Spleen (tissue), 11 donors: Measurements from ENCODE around the gene GOSR1. TPM values are rescaled to one million over a fixed set of nuclear protein-coding genes. Genes with fewer than 3 reads are reported as not detected.
A peak's percentile ranks its signal among the peaks of the same experiment; 100 is the strongest.
"Not testable (repeated sequence)": the region's sequence is repeated elsewhere in the genome, so short reads cannot be mapped to it uniquely, and the experiment has no call there.

Source experiments
- DNase-seq: peaks from one replicate; pipeline ENCODE4 v3.0.0-alpha.2; 2020
- H3K27ac ChIP-seq, 8 donors: fragments of 200-600 bp; sonication (generic) in 7 of 8; 1 replicate in 4 of 8; 2 replicates in 4 of 8; pipeline versions ENCODE4 v1.5.0 to v1.8.0; 2016 to 2021; ENCODE audit warnings: inconsistent platforms in 4 of 8, mild to moderate bottlenecking in 4 of 8, moderate library complexity in 1 of 8
- H3K27me3 ChIP-seq, 7 donors: fragments of 200-600 bp; sonication (generic) in 6 of 7; replicated peaks in 1 of 7; 1 replicate in 4 of 7; 2 replicates in 3 of 7; pipeline versions ENCODE4 v1.5.0 to v1.8.0; 2016 to 2021; ENCODE audit warnings: inconsistent platforms in 3 of 7, mild to moderate bottlenecking in 1 of 7
- H3K36me3 ChIP-seq, 6 donors: fragments of 200-600 bp; sonication (generic) in 5 of 6; 1 replicate in 4 of 6; 2 replicates in 2 of 6; pipeline versions ENCODE4 v1.5.0 to v1.8.0; 2016 to 2021; ENCODE audit warnings: inconsistent platforms in 2 of 6
- H3K4me1 ChIP-seq, 6 donors: fragments of 200-600 bp; sonication (generic) in 5 of 6; 1 replicate in 3 of 6; 2 replicates in 3 of 6; pipeline versions ENCODE4 v1.5.0 to v1.8.0; 2016 to 2021; ENCODE audit warnings: inconsistent platforms in 3 of 6
- H3K4me3 ChIP-seq, 8 donors: fragments of 200-600 bp; sonication (generic) in 7 of 8; 1 replicate in 4 of 8; 2 replicates in 4 of 8; pipeline versions ENCODE4 v1.5.0 to v1.8.0; 2016 to 2021; ENCODE audit warnings: inconsistent platforms in 4 of 8, mild to moderate bottlenecking in 4 of 8, moderate library complexity in 2 of 8
- H3K9me3 ChIP-seq, 8 donors: fragments of 200-600 bp; sonication (generic) in 7 of 8; 1 replicate in 4 of 8; 2 replicates in 4 of 8; pipeline versions ENCODE4 v1.5.0 to v1.8.0; 2016 to 2021; ENCODE audit warnings: inconsistent platforms in 4 of 8
- CTCF ChIP-seq, 11 experiments: fragments of 200-600 bp in 7 of 11; fragments of 450-650 bp in 4 of 11; sonication (generic) in 4 of 11; IDR thresholded peaks in 8 of 11; conservative IDR thresholded peaks in 3 of 11; 1 replicate in 7 of 11; 2 replicates in 4 of 11; pipeline versions ENCODE4 v1.4.0 to v1.8.0; 2016 to 2021; ENCODE audit warnings: antibody characterized with exemption in 11 of 11, inconsistent platforms in 4 of 11, mild to moderate bottlenecking in 1 of 11
- POLR2A ChIP-seq, 3 donors: fragments of 450-650 bp; IDR thresholded peaks; one replicate each; pipeline ENCODE4 v1.5.1; 2017; ENCODE audit warnings: antibody characterized with exemption in 3 of 3, mild to moderate bottlenecking in 1 of 3
- POLR2AphosphoS5 ChIP-seq, 3 donors: sonication (generic); formaldehyde crosslinking; IDR thresholded peaks; one replicate each; pipeline ENCODE4 v1.5.1; 2017; ENCODE audit warnings: antibody characterized with exemption in 3 of 3
- WGBS, 5 donors: extraction: QIAGEN DNeasy Blood & Tissue Kit in 3 of 5; methylation state at CpG; one replicate each; pipeline versions ENCODE4 v1.1.5 to v1.1.7; 2013 to 2018; 5-methylcytosine and 5-hydroxymethylcytosine counted together
- intact Hi-C: fragments of 100-400 bp; cut with DNase I; formaldehyde crosslinking; loops from one replicate; pipeline ENCODE4 v1.15.0; 2023; ENCODE audit warnings: low total_unique reads
- polyA plus RNA-seq, 3 donors: library from polyadenylated mRNA; stranded (reverse); fragments of 200-250 nt; gene quantifications; one replicate each; pipeline ENCODE4 v1.2.1, GENCODE V29; 2013
- total RNA-seq, 7 donors: library from RNA; depleted of rRNA in 3 of 7; stranded (reverse); fragments of >200 nt in 3 of 7; fragmentation: NEBNext Ultra II Directional in 4 of 7; extraction: Animal tissue kit (Norgen Biotek cat#: 25700) in 4 of 7; gene quantifications; one replicate each; pipeline versions ENCODE4 v1.1.0 to v1.2.1, GENCODE V29; 2016 to 2021
- donor health status: healthy with polysubstance abuse.
- donor health status: DM: no; HTN: no; CAD: no; lungs with moderate emphysema.
- donor health status: DM: no; HTN: no; CAD: no.
- donor health status: Bipolar disorder and iron deficiency.
- donor health status: healthy.
- donor health status: DM: no; HTN: no; CAD: no.
- donor health status: DM: yes; HTN: yes; CAD: no.

GOSR1 gene
- total and polyA plus RNA-seq, 10 donors = 10.8 to 56.6 (median 48.4) TPM

GRCh38 chr17:30552994-30553566, 75.9 kb downstream of the GOSR1 start:
- no peaks in the 10 kb centered on the region for H3K27me3 ChIP-seq
- H3K4me1 ChIP-seq = peaks cover 0 to 26% (median 16%) of the 10 kb centered on the region in 6 donors
- WGBS, 5 donors = 92 to 100% (median 96%) methylated on average over 6 to 10 of the region's 10 CpGs
- TF ChIP-seq CTCF (IDR thresholded peaks at IDR 0.05 in 8 of 11, conservative IDR thresholded peaks at IDR 0.05 in 3 of 11) (no peak), POLR2A (IDR thresholded peaks at IDR 0.05) (no peak), POLR2AphosphoS5 (IDR thresholded peaks at IDR 0.05) (no peak)
- H3K36me3 ChIP-seq = no peaks in the 10 kb centered on the region
- intact Hi-C loops = no loop called here
- H3K9me3 ChIP-seq = no peaks in the 10 kb centered on the region
- no peak for DNase-seq
- no peak overlapping the region for H3K4me3 ChIP-seq
- H3K27ac ChIP-seq = no peak overlapping the region

GRCh38 chr17:30553823-30554440, 76.7 kb downstream of the GOSR1 start:
- WGBS, 5 donors = 91 to 100% (median 99%) methylated on average over 4 of the region's 4 CpGs
- H3K9me3 ChIP-seq, H3K27me3 ChIP-seq, H3K4me3 ChIP-seq, intact Hi-C loops, H3K27ac ChIP-seq, H3K36me3 ChIP-seq, DNase-seq: not testable (repeated sequence)
- peaks cover 0 to 26% (median 16%) of the 10 kb centered on the region in 6 donors for H3K4me1 ChIP-seq

- no peak overlapping the region for H3K27ac ChIP-seq
- H3K36me3 ChIP-seq = no peaks in the 10 kb centered on the region
- no peaks in the 10 kb centered on the region for H3K27me3 ChIP-seq
- no peak for TF ChIP-seq POLR2AphosphoS5 (IDR thresholded peaks at IDR 0.05)
- TF ChIP-seq POLR2A (IDR thresholded peaks at IDR 0.05) = no peak
- peak in 2 of 11 experiments; percentile 9 to 19 for TF ChIP-seq CTCF (IDR thresholded peaks at IDR 0.05 in 8 of 11, conservative IDR thresholded peaks at IDR 0.05 in 3 of 11)
- H3K4me3 ChIP-seq = no peak overlapping the region
- peaks cover 0 to 19% (median 16%) of the 10 kb centered on the region in 6 donors for H3K4me1 ChIP-seq
- 77 to 85% (median 83%) methylated on average over 12 to 20 of the region's 20 CpGs for WGBS, 5 donors
- intact Hi-C loops = no loop called here
- H3K9me3 ChIP-seq = no peaks in the 10 kb centered on the region
- peak; percentile 68 for DNase-seq
Observed at GRCh38 chr17:30554839-30555751, 77.9 kb downstream of the GOSR1 start.

GRCh38 chr17:30555942-30556341, 78.7 kb downstream of the GOSR1 start:
- WGBS, 5 donors = 79 to 89% (median 86%) methylated on average over 5 of the region's 5 CpGs
- no peaks in the 10 kb centered on the region for H3K27me3 ChIP-seq
- no peak overlapping the region for H3K27ac ChIP-seq
- intact Hi-C loops = no loop called here
- DNase-seq = no peak
- H3K4me1 ChIP-seq = peaks cover 0 to 11% (median 8%) of the 10 kb centered on the region in 6 donors
- H3K36me3 ChIP-seq = no peaks in the 10 kb centered on the region
- no peaks in the 10 kb centered on the region for H3K9me3 ChIP-seq
- no peak for TF ChIP-seq CTCF (IDR thresholded peaks at IDR 0.05 in 8 of 11, conservative IDR thresholded peaks at IDR 0.05 in 3 of 11)
- no peak for TF ChIP-seq POLR2A (IDR thresholded peaks at IDR 0.05)
- no peak for TF ChIP-seq POLR2AphosphoS5 (IDR thresholded peaks at IDR 0.05)
- H3K4me3 ChIP-seq = no peak overlapping the region
